RWPE1 (cell line): ENCODE results near the gene MRPL37.
A peak's percentile ranks its signal among the peaks of the same experiment; 100 is the strongest.

ENCODE experiments used
- CTCF ChIA-PET: fragments of 350-600 bp; sonication (Branson Sonifier 250); formaldehyde crosslinking; extraction: SDS; loops from one replicate; lab custom pipeline; 2021; lab: Yijun Ruan, JAX
- POLR2A ChIA-PET: fragments of 400-600 bp; formaldehyde crosslinking; extraction: SDS; loops from one replicate; lab custom pipeline; 2020; ENCODE audit warnings: antibody characterized with exemption; ENCODE audit not compliant: low non-redundant PET; lab: Yijun Ruan, JAX
- DNase-seq: peaks from one replicate; pipeline ENCODE4 v3.0.0; 2012; ENCODE audit warnings: low spot score
- H3K27ac ChIP-seq: fragments of 450-650 bp; 2 replicates; pipeline ENCODE4 v1.5.1; 2017
- TF ChIP-seq, protein P1 (sequence below): fragments of 450-650 bp; conservative IDR thresholded peaks from 2 replicates; pipeline ENCODE4 v1.5.1; 2017; ENCODE audit warnings: low read depth, mild to moderate bottlenecking

MRPL37 gene

DNA sequence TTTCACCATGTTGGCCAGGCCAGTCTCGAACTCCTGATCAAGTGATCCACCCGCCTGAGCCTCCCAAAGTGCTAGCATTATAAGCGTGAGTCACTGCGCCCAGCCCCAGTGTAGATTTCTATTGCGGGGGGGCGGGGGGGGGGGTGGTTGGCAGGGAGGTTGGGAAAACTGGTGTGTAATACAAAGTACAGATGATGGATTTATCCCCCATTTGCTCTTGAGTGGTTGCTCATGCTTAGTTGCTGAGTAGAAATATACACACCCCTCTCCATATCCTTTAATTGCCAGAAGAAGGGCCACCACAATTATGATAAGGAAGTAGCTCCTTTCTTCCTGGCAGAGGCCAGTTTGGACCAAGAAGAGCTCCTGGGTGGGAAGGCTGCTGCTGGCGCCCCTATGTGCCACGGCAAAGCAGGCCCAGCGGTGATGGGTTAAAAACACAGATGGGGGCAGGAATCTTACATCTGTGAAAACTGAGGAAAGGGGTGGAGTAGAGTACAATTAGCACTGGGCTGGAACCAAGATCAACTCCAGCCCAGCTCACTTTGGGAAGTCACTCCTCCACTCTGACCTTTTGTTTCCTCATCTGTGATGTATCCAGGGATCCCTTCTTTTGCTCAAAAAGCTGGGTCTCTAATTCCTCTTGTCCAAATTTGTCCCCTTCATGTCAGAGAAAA is 55.2 kb downstream of the MRPL37 start:
- ChIA-PET POLR2A (no interaction called here), CTCF (interaction anchor here (0.6 kb wide), 1 partner anchor 9 kb away, joined by 3 read pairs; no protein-coding TSS in a partner anchor)
- TF ChIP-seq, protein P1, sequence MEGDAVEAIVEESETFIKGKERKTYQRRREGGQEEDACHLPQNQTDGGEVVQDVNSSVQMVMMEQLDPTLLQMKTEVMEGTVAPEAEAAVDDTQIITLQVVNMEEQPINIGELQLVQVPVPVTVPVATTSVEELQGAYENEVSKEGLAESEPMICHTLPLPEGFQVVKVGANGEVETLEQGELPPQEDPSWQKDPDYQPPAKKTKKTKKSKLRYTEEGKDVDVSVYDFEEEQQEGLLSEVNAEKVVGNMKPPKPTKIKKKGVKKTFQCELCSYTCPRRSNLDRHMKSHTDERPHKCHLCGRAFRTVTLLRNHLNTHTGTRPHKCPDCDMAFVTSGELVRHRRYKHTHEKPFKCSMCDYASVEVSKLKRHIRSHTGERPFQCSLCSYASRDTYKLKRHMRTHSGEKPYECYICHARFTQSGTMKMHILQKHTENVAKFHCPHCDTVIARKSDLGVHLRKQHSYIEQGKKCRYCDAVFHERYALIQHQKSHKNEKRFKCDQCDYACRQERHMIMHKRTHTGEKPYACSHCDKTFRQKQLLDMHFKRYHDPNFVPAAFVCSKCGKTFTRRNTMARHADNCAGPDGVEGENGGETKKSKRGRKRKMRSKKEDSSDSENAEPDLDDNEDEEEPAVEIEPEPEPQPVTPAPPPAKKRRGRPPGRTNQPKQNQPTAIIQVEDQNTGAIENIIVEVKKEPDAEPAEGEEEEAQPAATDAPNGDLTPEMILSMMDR = no peak
- DNase-seq = peak; percentile 31
- peak overlapping the region; percentile 75; the same call in 1 of the 2 replicates for H3K27ac ChIP-seq

GRCh38 chr1:54256522-54257345 is 56.8 kb downstream of the MRPL37 start:
- no peak overlapping the region for H3K27ac ChIP-seq
- TF ChIP-seq, protein P1 = no peak
- no peak for DNase-seq
- POLR2A ChIA-PET = no interaction called here
- CTCF ChIA-PET = no interaction called here

GRCh38 chr1:54257346-54257620 is 57.3 kb downstream of the MRPL37 start:
- no peak overlapping the region for H3K27ac ChIP-seq
- no peak for DNase-seq
- ChIA-PET POLR2A (no interaction called here), CTCF (no interaction called here)
- TF ChIP-seq, protein P1 = no peak

DNA sequence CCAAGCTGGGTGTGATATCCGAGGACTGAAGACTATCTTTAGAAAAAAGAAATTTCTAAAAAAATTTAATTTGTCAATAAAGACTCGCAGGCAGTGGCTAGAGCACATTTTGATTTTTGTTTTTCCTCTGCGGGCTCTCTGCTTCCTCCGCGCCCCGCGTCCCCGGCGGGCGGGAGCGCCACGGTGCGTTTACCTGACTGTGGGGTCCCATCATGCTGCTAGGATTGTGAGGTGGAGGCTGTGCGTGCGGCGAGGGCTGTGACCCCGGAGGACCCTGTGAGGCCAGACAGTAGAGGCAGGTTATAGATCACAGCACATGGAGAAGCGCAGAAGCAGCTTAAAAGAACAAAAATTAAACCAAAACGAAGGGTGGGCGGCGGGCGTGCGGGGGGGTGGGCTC is 57.9 kb downstream of the MRPL37 start:
- POLR2A ChIA-PET = no interaction called here
- no peak overlapping the region for H3K27ac ChIP-seq
- TF ChIP-seq, protein P1 = no peak
- no peak for DNase-seq
- CTCF ChIA-PET = no interaction called here

GRCh38 chr1:54259546-54260140 is 59.7 kb downstream of the MRPL37 start:
- ChIA-PET POLR2A (no interaction called here), CTCF (interaction anchor here (0.5 to 0.6 kb wide), 2 partner anchors 56 to 189 kb away, joined by 3 read pairs; no protein-coding TSS in a partner anchor)
- no peak overlapping the region for H3K27ac ChIP-seq
- DNase-seq = no peak
- TF ChIP-seq, protein P1 = no peak

DNA sequence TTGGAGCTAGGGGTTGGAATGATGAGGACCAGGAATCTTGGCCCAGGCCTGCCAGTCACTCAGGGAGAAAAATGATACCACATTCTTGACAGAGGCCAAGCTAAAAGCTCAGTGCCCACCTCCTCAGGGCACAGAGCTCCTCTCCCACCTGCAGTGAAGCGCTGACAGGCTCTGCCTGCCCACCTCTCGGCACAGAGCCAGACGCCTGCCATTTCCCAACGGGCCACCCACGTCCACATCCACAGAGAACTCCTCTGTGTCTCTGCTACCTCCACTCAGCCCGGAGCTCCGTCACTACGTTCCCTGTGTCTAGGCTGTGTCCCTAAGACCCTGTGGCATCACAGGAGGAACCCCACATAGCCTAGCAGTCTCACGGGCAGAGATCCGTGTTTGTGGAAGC is 60.8 kb downstream of the MRPL37 start:
- DNase-seq = no peak
- ChIA-PET CTCF (no interaction called here), POLR2A (no interaction called here)
- no peak overlapping the region for H3K27ac ChIP-seq
- TF ChIP-seq, protein P1 = no peak
